Frontal cortex (tissue), 4 donors: Measurements from ENCODE around the gene SUN1. TPM values are rescaled to one million over a fixed set of nuclear protein-coding genes. Genes with fewer than 3 reads are reported as not detected.

Source experiments
- DNase-seq, 2 donors: peaks; one replicate each; pipeline ENCODE4 v3.0.0; 2012; ENCODE audit warnings: low spot score in 2 of 2
- FAIRE-seq: peaks from 2 replicates; lab custom pipeline; 2012; peaks lifted over from hg19 to GRCh38; lab: Jason Lieb, UNC
- total RNA-seq: library from RNA; depleted of rRNA; stranded (reverse); fragments of >200 nt; gene quantifications from one replicate; pipeline ENCODE4 v1.2.3, GENCODE V29; 2014
- donor health status: control.
- donor health status: control.
- donor health status: control.

SUN1 gene
- total RNA-seq, 1 donor from 2014 or later: 103 TPM

DNA sequence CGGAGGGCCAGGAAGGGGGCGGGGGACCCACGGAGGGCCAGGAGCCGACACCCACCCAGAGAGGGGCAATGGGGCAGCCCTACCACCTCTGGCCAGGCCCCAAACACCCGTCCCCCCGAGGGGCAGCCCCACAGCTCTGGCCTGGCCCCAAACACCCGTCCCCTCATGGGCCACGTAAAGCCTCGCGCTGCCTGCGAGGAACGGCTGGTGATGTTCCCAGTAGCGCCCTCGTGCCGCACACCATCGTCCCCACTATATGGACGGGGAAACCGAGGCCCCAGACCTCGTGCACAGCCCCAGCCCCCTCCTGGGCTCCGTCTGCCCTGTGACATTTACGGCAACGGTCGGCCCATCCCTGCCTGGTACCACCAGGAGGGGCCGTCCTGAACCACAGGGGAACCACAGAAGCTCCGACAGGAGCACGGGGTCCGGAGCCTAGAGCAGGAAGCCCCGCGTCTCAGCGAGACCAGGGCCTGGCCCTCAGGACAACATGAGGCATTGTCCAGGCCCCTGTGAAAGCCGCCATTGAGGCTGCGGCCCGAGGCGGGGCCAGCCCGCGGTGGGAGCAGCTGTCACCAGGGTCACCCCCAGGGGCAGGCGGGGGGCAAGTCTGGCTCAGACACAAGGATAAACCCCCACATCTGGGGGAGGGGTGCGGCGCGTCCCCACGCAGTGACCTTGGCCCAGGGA, 79.7 kb downstream of the SUN1 start:
- DNase-seq (peak in 1 of 2 donors; percentile 80), FAIRE-seq (no peak)

GRCh38 chr7:913736-914520, 81.7 kb downstream of the SUN1 start:
- FAIRE-seq: no peak
- peak in 1 of 2 donors; percentile 79 for DNase-seq

DNA sequence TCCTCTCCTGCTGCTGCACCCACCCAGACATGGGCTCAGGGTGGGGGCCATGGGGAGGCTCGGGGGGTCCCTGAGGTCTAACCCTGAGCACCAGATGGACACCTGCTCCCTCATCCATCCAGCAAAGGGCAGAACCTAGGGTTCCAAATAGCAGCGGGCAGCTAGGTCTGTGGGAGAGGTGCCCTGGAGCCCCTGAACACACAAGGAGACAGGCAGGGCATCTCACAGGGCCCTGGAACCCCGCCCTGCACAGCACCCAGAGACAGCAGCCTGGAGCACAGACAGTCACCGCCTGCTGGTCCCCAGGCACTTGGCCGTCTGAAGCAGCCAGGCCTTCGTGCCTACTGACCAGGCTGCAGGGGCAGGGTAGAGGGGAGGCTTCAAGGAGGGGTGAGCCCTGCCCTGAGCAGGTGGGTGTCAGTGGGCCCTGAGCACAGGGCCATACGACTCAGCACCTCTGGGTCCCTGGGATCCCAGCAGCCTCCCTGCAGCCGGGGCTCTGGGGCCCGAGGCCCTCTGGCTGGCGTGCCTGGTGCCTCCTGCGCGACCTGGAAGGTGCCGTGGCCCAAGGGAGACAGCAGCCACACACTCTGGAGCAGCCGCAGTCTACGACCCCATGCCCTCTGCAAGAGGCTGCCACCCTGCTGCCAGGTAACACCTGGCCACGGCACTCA, 82.4 kb downstream of the SUN1 start:
- no peak for DNase-seq
- FAIRE-seq: no peak

DNA sequence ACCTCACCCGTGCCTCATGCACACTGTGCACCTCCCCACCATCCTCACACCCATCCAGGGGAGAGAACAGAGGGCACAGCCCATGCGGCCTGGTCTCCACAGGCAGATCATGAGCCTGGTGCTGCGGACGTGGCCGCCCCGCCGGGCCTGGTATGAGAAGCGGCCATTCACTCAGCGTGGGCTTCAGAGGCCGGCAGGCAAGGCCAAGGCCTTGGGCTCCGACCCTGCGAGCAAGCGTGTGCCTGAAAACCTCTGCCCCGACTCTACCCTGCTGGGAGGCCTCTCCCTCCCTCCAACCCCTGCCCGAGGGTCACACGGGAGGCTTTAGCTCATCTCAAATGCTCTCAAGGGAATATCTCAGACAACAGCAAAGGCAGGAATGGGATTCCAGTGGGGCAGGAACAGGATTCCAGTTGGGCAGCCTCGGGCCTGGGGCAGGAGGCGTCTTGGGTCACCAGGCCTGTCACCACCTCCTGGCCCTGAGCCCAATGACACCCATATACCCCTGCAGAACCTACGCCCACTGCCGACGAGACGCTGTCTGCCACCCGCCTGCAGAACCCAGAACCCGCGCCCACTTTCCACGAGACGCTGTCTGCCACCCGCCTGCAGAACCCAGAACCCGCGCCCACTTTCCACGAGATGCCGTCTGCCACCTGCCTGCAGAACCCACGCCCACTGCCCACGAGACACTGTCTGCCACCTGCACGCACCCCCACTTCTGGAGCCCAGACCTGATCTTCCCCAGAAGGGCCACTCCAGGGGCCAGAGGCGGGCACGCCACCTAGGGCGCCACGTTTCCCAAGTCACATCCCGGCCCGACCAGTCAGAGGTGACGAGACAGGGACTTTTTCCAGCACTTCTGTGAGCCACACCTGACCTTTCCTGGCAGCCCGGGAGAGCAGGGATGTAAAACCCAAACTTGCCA, 83.3 kb downstream of the SUN1 start:
- DNase-seq (no peak), FAIRE-seq (no peak)

- DNase-seq (no peak), FAIRE-seq (no peak)
Observed at GRCh38 chr7:916291-916941, 84.1 kb downstream of the SUN1 start.

- FAIRE-seq (no peak), DNase-seq (no peak)
Observed at GRCh38 chr7:917255-918117, 85.2 kb downstream of the SUN1 start.

DNA sequence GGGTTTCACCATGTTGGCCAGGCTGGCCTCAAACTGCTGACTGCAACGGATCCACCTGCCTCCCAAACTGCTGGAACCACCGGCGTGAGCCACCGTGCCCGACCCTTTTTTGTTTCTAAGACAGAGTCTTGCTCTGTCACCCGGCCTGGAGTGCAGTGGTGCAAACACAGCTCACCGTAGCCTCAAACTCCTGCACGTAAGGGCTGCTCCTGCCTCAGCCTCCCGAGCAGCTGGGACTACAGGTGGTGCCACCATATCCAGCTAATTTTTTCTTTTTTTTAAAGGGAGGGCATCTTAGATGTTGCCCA, 85.8 kb downstream of the SUN1 start:
- no peak for FAIRE-seq
- no peak for DNase-seq

- no peak for DNase-seq
- no peak for FAIRE-seq
Observed at GRCh38 chr7:918441-919113, 86.3 kb downstream of the SUN1 start.

GRCh38 chr7:919114-919442, 86.8 kb downstream of the SUN1 start:
- FAIRE-seq (no peak), DNase-seq (no peak)

- FAIRE-seq (no peak), DNase-seq (no peak)
Observed at GRCh38 chr7:919924-920341, 87.7 kb downstream of the SUN1 start.

- DNase-seq (peak in 1 of 2 donors; percentile 68), FAIRE-seq (no peak)
Observed at GRCh38 chr7:920351-921070, 88.2 kb downstream of the SUN1 start.

GRCh38 chr7:921071-921461, 88.8 kb downstream of the SUN1 start:
- DNase-seq (no peak), FAIRE-seq (no peak)

- no peak for FAIRE-seq
- DNase-seq: no peak
Observed at GRCh38 chr7:921581-922333, 89.5 kb downstream of the SUN1 start.

DNA sequence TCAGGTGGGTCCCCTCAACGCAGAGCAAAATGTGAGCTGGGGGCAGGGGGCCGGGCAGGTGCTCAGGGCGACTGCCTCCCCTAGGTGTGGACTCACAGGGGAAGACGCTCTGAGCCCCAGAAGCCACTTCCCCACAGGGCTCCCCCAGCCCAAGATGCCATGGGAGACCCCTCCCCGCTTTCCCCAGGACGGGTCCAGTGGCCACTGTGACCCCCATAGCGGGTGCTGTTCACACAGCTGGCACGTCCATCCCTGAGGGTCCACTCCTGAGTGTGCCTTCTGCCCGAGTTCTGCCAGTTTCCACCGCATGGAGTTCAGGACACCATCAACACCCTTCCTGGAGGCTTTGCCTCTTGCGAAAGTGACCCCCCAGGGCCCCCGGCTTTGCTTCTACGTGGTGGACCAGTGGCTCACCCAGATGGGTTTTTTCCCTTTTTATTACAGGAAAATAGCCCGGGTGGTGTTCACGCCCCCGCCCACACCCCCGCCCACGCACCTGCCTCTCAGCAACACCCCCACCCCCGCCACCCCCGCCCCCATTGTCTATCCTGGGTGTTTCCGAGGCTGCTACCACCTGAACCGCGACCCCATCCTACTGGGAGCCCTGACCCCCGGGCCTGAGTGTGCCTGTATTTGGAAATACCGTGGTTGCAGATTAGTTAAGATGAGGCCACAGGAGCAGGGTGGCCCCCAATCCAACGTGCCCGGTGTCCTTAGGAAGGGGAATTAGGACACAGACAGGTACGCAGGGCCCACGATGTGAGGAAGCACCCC, 90.2 kb downstream of the SUN1 start:
- DNase-seq: no peak
- FAIRE-seq: no peak

DNA sequence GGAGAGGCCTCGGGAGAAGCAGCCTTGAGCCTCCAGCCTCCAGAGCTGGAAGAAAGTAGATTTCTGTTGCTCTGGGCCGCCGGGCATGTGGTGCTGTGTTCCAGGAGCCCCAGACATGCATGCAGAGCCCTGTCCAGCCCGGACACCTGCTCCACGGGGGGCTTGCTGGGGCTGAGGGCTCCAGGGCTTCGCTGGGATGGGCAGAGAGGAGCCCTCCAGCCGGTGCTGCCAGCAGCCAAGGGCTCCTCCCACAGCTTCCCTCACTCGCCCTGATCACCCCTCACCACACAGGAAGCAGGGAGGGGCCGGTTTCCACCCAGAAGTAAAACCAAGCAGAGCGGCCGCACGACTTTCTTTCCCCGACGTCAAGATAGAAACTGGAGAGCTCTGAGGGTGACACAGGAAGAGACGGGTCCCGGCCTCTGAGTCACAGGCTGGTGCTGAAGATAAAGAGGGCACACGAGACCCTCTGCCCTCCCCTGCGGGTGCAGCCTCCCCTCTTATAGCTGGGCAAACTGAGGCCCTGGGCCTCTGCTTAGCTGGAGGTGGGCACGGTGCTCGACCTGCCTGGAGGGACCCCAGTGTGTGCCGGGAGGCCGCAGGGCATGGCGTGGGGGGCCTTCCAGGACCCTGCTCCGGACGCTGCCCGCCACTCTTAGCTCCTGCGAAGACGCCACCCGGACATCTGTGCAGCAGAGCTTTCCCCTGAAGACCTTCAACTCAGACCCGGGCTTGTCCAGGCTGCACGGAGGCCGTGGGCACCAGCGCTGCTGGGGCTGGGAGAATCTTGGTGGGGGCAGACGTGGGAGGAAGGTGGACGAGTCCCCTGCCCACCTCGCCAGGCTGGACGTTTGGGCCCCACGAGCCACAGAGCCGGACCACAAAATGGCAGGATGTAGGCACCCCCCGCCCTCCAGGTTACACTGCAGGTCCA, 91.1 kb downstream of the SUN1 start:
- no peak for DNase-seq
- FAIRE-seq: no peak
